Measurements from ENCODE around the gene RCOR1. TPM values are rescaled to one million over a fixed set of nuclear protein-coding genes. Genes with fewer than 3 reads are reported as not detected.

The RCOR1 gene
- total RNA-seq, 1 experiment from 2014 or later: 13.9 TPM

DNA sequence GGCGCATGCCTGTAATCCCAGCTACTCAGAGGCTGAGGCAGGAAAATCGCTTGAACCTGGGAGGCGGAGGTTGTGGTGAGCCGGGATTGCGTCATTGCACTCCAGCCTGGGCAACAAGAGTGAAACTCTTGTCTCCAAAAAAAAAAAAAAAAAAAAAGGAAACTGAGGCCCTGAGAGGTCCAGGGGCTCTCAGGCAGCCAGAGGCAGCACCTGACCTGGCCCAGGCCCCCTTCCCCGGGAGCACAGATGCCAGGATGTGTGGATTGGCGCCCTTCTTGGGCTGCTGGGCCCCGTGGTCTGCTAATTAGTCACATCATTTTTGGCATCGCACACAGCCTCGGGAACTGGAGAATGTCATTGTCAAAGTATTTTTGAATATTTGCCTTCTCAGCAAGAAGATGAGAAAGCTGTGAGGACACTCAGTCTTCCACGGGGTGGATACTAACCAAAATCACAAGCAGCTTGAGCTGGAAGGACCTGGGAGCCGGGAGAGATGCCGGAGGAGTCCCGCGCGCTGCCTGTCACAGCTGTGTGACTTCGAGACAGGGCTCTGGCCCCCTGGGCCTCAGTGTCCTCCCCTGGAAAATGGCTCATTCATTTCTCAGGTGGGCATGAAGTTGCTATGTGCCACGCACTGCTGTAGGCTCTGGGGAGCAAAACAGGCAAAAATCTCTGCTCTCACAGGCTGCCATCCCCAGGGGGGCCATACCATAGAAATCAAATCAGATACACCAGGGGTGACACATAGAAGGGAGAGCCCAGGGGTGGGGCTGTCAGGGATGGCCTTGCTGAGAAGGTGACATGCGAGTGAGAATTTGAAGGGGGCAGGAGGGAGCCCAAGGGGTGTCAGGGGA, 12.5 kb upstream of the RCOR1 start:
- no peak for DNase-seq
- H3K4me3 ChIP-seq (ENCODE audit: insufficient read depth, low read depth, low read length): no peak overlapping the region
- H3K36me3 ChIP-seq (replicated peaks; ENCODE audit: control insufficient read depth, insufficient read depth, low read length): no peaks in the 10 kb centered on the region
- no peaks in the 10 kb centered on the region for H3K27me3 ChIP-seq (ENCODE audit: control insufficient read depth, insufficient read depth, low read length)

DNA sequence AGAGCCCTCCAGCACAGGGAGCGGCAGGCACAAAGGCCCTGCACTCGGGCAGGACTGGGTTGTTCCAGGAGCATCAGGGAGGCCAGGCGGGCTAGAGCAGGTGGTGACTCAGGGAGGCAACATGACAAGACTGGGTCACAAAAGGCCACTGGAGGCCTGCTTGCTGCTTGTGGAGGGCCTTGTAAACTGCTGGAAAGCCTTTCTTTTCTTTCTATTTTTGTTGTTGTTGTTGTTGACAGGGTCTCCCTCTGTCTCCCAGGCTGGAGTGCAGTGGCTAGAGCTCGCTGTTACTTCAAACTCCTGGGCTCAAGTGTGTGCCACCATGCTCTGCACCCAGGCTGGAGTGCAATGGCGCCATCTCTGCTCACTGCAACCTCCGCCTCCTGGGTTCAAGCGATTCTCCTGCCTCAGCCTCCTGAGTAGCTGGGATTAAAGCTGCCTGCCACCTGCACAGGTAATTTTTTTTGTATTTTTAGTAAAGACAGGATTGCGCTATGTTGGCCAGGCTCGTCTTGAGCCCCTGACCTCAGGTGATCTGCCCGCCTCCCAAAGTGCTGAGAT, 11.8 kb upstream of the RCOR1 start:
- H3K36me3 ChIP-seq (replicated peaks; ENCODE audit: control insufficient read depth, insufficient read depth, low read length): no peaks in the 10 kb centered on the region
- H3K27me3 ChIP-seq (ENCODE audit: control insufficient read depth, insufficient read depth, low read length): no peaks in the 10 kb centered on the region
- no peak overlapping the region for H3K4me3 ChIP-seq (ENCODE audit: insufficient read depth, low read depth, low read length)
- no peak for DNase-seq

DNA sequence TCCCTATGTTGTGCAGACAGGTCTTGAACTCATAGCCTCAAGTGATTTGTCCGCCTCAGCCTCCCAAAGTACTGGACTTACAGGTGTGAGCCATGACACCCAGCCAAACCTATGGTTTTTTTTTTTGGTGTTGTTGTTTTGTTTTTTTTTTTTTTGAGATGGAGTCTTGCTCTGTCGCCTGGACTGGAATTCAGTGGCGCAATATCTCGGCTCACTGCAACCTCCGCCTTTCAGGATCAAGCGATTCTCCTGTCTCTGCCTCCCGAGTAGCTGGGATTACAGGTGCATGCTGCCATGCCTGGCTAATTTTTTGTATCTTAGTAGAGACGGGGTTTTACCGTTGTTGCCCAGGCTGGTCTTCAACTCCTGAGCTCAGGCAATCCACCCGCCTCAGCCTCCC, 11.3 kb upstream of the RCOR1 start:
- no peak overlapping the region for H3K4me3 ChIP-seq (ENCODE audit: insufficient read depth, low read depth, low read length)
- H3K27me3 ChIP-seq (ENCODE audit: control insufficient read depth, insufficient read depth, low read length): no peaks in the 10 kb centered on the region
- no peaks in the 10 kb centered on the region for H3K36me3 ChIP-seq (replicated peaks; ENCODE audit: control insufficient read depth, insufficient read depth, low read length)
- no peak for DNase-seq

DNA sequence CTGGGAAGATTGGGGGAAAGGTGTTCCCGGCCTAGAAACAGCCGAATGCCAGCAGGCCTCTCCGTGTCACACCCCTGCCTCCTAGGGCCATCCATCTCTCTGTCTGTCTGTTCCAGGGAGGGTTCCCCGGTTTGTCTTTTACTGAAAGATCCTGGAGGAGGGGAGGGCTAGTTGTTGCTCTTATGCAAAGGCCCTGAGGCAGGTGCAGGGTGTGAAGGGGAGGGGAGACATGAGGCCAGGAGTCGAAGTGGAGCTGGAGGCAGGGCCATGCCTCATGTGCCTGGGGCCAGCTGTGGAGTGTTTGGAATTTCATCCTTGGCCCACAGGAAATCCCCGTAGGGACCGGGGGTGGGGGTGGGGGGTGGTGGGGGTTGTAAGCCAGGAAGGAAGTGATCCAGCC, 8.7 kb upstream of the RCOR1 start:
- H3K4me3 ChIP-seq (ENCODE audit: insufficient read depth, low read depth, low read length): no peak overlapping the region
- no peaks in the 10 kb centered on the region for H3K36me3 ChIP-seq (replicated peaks; ENCODE audit: control insufficient read depth, insufficient read depth, low read length)
- no peak for DNase-seq
- H3K27me3 ChIP-seq (ENCODE audit: control insufficient read depth, insufficient read depth, low read length): no peaks in the 10 kb centered on the region

DNA sequence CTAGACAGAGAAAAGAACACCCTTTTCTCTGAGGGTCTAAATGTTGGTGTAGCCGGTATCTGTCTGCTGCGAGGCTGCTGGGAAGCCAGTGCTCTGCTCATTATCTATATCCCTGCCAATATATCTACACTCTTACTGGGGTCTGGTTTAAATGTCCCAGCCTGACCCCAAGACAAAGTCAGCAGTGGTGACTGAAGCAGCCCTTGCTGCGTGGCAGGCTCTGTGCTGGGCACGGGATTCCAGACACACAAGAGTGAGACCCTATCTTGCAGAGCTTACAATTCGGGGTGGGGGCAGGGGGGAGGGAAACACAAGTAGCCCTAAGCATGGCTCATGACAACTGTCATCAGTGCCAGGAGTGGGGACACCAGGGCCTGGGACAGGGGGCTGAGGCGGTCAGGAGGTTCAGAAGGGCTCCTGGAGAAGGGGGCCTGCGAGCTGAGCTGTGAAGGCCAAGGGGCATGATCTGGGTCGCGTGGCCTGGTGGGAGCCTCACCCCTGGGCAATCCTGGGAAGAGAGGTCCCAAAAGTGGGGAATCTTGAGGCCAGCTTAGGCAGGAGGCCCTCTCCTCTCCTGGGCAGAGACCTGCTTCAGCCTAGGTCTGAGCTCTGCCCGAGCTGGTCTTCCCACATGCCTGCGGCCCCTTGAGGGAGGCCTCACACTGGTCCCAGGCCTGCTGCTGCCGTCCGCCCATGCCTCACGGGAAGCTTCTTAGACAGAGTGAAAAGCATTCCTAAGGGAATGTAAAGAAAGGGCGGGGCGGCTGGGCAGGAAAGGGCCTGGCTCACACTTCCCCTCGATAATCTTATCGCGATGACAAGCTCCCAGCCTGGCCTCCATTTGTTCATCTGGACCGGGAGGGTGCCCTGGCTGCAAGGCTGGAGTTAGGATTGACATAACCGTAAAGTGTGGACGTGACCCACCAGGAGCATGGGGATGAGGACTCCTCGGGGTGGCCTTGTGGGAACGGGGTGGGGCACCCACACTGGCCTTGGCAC, 7.3 kb upstream of the RCOR1 start:
- Histone ChIP-seq H3K36me3 (replicated peaks; ENCODE audit: control insufficient read depth, insufficient read depth, low read length) (no peaks in the 10 kb centered on the region), H3K4me3 (ENCODE audit: insufficient read depth, low read depth, low read length) (no peak overlapping the region), H3K27me3 (ENCODE audit: control insufficient read depth, insufficient read depth, low read length) (no peaks in the 10 kb centered on the region)
- peak; percentile 85 for DNase-seq

DNA sequence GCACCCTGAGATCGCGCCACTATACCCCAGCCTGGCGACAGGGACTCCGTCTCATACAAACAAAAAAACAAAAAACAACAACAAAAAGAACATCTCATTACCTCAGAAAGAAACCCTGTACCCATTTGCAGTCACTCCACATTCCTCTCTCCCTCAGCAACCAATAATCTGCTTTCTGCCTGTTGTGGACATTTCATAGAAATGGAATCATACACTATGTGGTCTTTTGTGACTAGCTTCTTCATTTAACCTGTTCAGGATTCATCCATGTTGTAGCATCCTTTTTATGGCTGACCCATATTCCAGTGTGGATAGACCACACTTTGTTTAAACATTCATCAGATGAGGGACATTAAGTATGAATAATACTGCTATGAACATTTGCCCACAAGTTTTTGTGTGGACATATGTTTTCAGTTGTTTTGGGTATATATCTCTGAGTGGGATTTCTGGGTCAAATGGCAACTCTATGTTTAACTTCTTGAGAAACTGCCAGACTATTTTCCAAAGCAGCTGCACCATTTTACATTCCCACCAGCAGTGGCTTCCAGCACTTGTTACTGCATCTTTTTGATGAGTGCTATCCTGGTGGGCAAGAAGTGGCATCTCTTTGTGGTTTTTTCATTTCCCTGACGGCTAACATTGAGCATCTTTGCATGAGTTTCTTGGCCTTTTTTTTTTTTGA, 5.9 kb upstream of the RCOR1 start:
- no peaks in the 10 kb centered on the region for H3K36me3 ChIP-seq (replicated peaks; ENCODE audit: control insufficient read depth, insufficient read depth, low read length)
- no peaks in the 10 kb centered on the region for H3K27me3 ChIP-seq (ENCODE audit: control insufficient read depth, insufficient read depth, low read length)
- no peak overlapping the region for H3K4me3 ChIP-seq (ENCODE audit: insufficient read depth, low read depth, low read length)
- DNase-seq: no peak

DNA sequence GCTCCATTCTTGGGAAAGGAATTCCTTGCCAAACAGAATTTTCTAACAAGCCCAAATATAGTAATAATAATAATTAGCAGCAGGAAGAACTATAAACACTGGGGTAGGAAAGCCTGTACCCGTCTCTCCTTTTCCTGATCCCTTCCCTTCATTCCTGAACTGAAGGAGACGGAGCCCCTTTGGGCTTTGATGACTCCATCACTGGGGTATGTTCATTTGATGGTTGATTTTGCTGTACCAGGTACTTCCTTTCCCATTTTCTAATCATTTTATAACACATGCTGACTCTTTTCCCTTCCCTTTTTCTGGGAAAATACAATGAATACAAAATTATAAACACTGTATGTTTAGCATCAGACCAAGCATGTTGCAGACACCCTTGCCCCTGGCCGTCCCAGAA, 3.6 kb upstream of the RCOR1 start:
- no peaks in the 10 kb centered on the region for H3K36me3 ChIP-seq (replicated peaks; ENCODE audit: control insufficient read depth, insufficient read depth, low read length)
- DNase-seq: no peak
- no peaks in the 10 kb centered on the region for H3K27me3 ChIP-seq (ENCODE audit: control insufficient read depth, insufficient read depth, low read length)
- no peak overlapping the region for H3K4me3 ChIP-seq (ENCODE audit: insufficient read depth, low read depth, low read length)

DNA sequence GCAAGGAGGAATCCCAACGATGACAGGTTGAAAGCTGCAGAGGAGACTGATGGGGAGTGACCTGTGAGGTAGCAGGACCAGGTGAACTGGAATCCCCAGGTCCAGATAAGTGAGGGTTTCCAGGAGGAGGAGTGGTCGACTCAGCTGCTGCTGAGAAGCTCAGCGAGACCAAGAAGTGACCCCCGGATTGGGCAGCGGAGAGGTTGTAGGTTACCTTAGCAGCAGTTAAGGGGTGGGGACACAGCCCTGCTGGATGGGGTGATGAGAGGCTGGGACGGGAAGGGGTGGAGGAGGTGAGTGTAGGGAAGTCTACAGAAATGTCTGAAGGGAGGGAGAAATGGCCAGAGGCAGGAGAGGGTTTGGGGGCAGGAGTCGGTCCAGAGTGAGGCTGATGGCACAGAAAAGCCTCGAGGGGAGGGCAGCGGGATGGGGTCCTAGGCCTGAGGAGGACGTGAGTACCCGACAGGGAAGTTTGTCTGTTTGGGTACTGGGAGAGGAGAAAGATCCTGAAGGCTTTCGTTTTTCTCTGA, 2.6 kb upstream of the RCOR1 start:
- Histone ChIP-seq H3K4me3 (ENCODE audit: insufficient read depth, low read depth, low read length) (no peak overlapping the region), H3K36me3 (replicated peaks; ENCODE audit: control insufficient read depth, insufficient read depth, low read length) (no peaks in the 10 kb centered on the region), H3K27me3 (ENCODE audit: control insufficient read depth, insufficient read depth, low read length) (no peaks in the 10 kb centered on the region)
- DNase-seq: no peak

DNA sequence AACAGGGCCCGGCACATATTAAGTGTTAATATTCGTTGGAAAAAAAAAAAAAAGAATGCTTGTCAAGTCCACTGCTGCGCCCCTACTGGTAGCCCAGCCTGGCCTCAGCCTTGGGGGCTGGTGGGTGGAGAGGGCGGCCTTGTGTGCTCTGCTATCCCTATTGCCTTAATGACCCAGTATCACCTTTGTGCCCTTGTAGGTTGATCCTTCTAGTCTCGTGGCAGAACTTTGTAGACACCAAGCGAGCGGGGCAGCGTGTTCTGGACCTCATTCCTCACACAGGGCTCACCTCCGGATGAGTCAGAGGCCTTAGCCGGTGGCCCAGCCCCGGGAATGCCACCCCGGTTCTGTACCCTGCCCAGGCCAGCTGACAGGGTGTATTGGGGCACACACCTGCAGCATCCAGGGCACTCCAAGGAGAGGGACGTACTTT, 1.8 kb upstream of the RCOR1 start:
- peak overlapping the region; percentile 72; the same call in 1 of the 2 replicates for H3K4me3 ChIP-seq (ENCODE audit: insufficient read depth, low read depth, low read length)
- peak; percentile 77 for DNase-seq
- H3K36me3 ChIP-seq (replicated peaks; ENCODE audit: control insufficient read depth, insufficient read depth, low read length): no peaks in the 10 kb centered on the region

DNA sequence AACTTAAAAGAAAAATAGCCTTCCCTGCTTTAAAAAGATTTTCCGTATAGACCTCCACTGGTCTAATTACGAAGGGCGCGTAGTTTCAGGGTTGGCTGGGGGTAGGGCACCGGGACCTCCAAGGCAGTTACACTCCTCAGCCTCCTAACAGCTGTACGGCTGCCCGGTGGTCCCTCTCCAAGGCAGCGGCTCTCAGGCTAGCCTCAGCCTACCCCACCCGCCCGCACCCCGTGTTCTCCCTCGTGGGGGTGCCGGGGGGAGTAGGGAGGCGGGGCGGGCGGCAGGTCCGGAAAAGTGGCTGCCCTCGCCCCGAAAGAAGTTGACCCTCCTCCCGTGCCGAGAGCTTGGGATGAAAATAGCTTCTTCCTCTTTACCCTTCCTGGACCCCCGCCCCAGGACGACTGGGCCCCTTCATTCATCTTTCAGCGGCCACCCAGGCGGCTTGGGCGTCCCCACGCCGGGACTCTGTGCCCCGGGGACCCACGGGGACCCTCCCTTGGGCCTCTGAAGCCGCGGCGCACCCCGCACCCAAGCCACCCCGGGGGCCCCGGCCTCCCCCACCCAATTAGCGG, 991 bp upstream of the RCOR1 start:
- DNase-seq: peak; percentile 81
- no peaks in the 10 kb centered on the region for H3K27me3 ChIP-seq (ENCODE audit: control insufficient read depth, insufficient read depth, low read length)

More for the DNA sequence above, 1.8 kb upstream of the RCOR1 start:
- H3K27me3 ChIP-seq (ENCODE audit: control insufficient read depth, insufficient read depth, low read length): no peaks in the 10 kb centered on the region

DNA sequence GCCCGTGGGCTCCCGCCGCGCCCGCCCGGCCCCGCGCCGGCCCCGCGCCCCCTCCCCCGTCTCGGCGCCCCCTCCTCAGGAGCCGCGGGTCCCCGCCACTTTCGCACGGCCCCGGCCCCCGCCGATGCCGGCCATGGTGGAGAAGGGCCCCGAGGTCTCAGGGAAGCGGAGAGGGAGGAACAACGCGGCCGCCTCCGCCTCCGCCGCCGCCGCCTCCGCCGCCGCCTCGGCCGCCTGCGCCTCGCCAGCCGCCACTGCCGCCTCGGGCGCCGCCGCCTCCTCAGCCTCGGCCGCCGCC, 263 bp downstream of the RCOR1 start:
- Histone ChIP-seq H3K4me3 (ENCODE audit: insufficient read depth, low read depth, low read length) (peak overlapping the region; percentile 91), H3K27me3 (ENCODE audit: control insufficient read depth, insufficient read depth, low read length) (no peaks in the 10 kb centered on the region), H3K36me3 (replicated peaks; ENCODE audit: control insufficient read depth, insufficient read depth, low read length) (no peaks in the 10 kb centered on the region)
- DNase-seq: no peak

More for the DNA sequence above, 991 bp upstream of the RCOR1 start:
- H3K4me3 ChIP-seq (ENCODE audit: insufficient read depth, low read depth, low read length): peak overlapping the region; percentile 72
- no peaks in the 10 kb centered on the region for H3K36me3 ChIP-seq (replicated peaks; ENCODE audit: control insufficient read depth, insufficient read depth, low read length)

DNA sequence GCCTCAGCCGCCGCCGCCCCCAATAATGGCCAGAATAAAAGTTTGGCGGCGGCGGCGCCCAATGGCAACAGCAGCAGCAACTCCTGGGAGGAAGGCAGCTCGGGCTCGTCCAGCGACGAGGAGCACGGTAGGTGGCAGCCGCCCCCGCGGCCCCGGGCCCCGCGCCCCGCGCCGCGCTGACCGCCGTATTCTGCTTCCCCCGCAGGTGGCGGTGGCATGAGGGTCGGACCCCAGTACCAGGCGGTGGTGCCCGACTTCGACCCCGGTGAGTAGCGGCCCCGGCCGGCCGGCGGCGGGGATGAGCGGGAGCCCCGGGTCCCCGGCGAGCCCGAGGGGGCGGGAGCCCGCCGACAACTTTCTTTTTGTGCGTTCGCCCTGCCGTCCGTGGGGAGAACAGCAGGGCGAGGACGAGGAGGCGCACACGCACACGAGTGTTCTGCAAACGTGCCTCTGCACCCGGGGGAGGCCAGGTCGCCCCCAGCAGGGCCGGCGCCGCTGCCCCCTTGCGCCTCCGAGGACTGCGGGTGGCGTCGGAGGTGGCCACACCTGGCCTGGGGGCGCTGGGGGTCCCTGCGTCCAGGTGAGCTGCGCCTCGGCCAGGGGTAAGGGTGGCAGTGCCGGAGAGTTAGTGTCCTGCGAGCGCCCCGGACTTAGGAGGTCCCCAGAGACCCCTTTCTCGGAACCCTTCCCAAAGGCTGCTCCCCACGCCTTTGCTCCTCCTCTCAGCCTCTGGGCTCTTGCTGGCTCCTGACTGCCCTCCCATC, 794 bp downstream of the RCOR1 start:
- Histone ChIP-seq H3K36me3 (replicated peaks; ENCODE audit: control insufficient read depth, insufficient read depth, low read length) (no peaks in the 10 kb centered on the region), H3K27me3 (ENCODE audit: control insufficient read depth, insufficient read depth, low read length) (no peaks in the 10 kb centered on the region), H3K4me3 (ENCODE audit: insufficient read depth, low read depth, low read length) (peak overlapping the region; percentile 91)
- peak; percentile 83 for DNase-seq

DNA sequence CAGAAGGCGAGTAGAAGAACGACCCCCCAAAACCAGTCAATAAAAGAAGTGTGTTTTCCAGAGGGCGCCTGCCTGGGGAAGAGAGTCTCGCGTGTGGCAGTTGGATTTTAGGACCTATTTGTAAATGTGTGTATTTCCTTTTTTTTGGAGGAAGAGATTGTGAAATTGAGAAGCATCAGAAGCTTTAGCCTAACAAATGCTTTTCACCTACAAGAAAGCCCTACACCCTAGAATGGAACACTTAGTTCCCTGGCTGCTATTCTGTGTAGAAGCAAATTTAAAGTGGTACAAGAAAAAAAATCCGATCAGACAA, 1.3 kb downstream of the RCOR1 start:
- Histone ChIP-seq H3K4me3 (ENCODE audit: insufficient read depth, low read depth, low read length) (peak overlapping the region; percentile 91), H3K36me3 (replicated peaks; ENCODE audit: control insufficient read depth, insufficient read depth, low read length) (no peaks in the 10 kb centered on the region), H3K27me3 (ENCODE audit: control insufficient read depth, insufficient read depth, low read length) (no peaks in the 10 kb centered on the region)
- DNase-seq: no peak
